ENCODE measurements around the gene NT5C3B.

- TF ChIP-seq CTCF (conservative IDR thresholded peaks at IDR 0.05; ENCODE audit: low read length) (no peak), EZH2phosphoT487 (IDR thresholded peaks at IDR 0.05; ENCODE audit: borderline replicate concordance) (no peak)
These were observed 46.7 kb upstream of the NT5C3B start for GRCh38 chr17:41882756-41883155.
